Activated CD4-positive, CD25-positive, alpha-beta regulatory T cell treated with anti-CD3 and anti-CD28 coated beads, Interleukin-2, amount 50 U/mL, for 72 hours (primary cell): ENCODE measurements around the gene MAPKAPK2.

Experiments used
- DNase-seq: peaks from one replicate; pipeline ENCODE4 v3.0.0; 2021

MAPKAPK2 gene

GRCh38 chr1:206783506-206783905 is 98.8 kb downstream of the MAPKAPK2 start:
- no peak for DNase-seq
